Measurements from ENCODE around the gene CTU1. TPM values are rescaled to one million over a fixed set of nuclear protein-coding genes. Genes with fewer than 3 reads are reported as not detected.

CTU1 gene
- total RNA-seq, 1 donor from 2014 or later: 7.4 TPM

DNA sequence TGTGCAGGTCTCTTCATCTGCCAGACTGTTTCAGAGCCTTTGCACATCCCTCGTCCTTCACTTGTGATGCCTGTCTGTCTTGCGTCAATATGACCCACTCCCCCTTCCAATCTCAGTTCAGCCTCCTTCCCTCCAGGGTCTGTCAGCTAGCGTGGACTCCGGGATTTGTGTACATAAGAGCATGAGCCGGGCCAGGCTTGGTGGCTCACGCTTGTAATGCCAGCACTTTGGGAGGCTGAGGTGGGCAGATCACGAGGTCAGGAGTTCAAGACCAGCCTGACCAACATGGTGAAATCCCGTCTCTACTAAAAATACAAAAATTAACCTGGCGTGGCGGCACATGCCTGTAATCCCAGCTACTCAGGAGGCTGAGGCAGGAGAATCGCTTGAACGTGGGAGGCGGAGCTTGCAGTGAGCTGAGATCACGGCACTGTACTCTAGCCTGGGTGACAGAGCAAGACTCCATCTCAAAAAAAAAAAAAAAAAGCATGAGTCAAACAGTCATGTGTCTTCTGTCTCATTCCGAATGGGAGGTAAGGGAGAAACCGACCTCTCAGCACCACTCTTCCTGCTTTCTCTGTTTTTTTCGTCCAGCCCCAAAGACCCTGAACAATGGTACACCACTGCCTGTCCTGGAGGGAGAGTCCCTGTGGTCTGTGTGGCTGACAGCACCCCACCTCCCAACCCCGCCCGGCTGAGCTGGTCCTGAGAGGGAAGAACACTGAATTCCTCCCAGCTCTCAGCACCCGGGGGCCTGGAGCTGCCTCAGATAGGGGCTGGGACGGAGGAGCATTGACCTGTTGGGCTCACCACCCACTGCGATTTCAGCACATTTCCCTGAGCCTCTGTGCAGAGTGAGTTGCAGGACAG, 14.1 kb upstream of the CTU1 start:
- H3K27ac Mint-ChIP-seq: no peak overlapping the region
- TF ChIP-seq, protein P1, sequence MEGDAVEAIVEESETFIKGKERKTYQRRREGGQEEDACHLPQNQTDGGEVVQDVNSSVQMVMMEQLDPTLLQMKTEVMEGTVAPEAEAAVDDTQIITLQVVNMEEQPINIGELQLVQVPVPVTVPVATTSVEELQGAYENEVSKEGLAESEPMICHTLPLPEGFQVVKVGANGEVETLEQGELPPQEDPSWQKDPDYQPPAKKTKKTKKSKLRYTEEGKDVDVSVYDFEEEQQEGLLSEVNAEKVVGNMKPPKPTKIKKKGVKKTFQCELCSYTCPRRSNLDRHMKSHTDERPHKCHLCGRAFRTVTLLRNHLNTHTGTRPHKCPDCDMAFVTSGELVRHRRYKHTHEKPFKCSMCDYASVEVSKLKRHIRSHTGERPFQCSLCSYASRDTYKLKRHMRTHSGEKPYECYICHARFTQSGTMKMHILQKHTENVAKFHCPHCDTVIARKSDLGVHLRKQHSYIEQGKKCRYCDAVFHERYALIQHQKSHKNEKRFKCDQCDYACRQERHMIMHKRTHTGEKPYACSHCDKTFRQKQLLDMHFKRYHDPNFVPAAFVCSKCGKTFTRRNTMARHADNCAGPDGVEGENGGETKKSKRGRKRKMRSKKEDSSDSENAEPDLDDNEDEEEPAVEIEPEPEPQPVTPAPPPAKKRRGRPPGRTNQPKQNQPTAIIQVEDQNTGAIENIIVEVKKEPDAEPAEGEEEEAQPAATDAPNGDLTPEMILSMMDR (IDR thresholded peaks at IDR 0.05; ENCODE audit: unreplicated experiment): no peak
- no peak for DNase-seq (ENCODE audit: low spot score, unreplicated experiment)
- no peaks in the 10 kb centered on the region for H3K36me3 Mint-ChIP-seq (ENCODE audit: insufficient read depth)
- no peak overlapping the region for H3K4me3 Mint-ChIP-seq (ENCODE audit: low read depth)
- no peaks in the 10 kb centered on the region for H3K9me3 Mint-ChIP-seq (ENCODE audit: low read depth)
- H3K27me3 Mint-ChIP-seq: peaks cover 11% of the 10 kb centered on the region
- H3K4me1 Mint-ChIP-seq (ENCODE audit: low read depth): no peaks in the 10 kb centered on the region

- no peaks in the 10 kb centered on the region for H3K9me3 Mint-ChIP-seq (ENCODE audit: low read depth)
- no peak overlapping the region for H3K4me3 Mint-ChIP-seq (ENCODE audit: low read depth)
- peaks cover 16% of the 10 kb centered on the region for H3K27me3 Mint-ChIP-seq
- no peak for DNase-seq (ENCODE audit: low spot score, unreplicated experiment)
- H3K36me3 Mint-ChIP-seq (ENCODE audit: insufficient read depth): no peaks in the 10 kb centered on the region
- TF ChIP-seq, protein P1 (IDR thresholded peaks at IDR 0.05; ENCODE audit: unreplicated experiment): no peak
- no peak overlapping the region for H3K27ac Mint-ChIP-seq
- no peaks in the 10 kb centered on the region for H3K4me1 Mint-ChIP-seq (ENCODE audit: low read depth)
Observed at GRCh38 chr19:51121257-51121656, 13.0 kb upstream of the CTU1 start.

GRCh38 chr19:51120160-51120559, 12.0 kb upstream of the CTU1 start:
- TF ChIP-seq, protein P1 (IDR thresholded peaks at IDR 0.05; ENCODE audit: unreplicated experiment): no peak
- Mint-ChIP-seq H3K9me3 (ENCODE audit: low read depth) (no peaks in the 10 kb centered on the region), H3K36me3 (ENCODE audit: insufficient read depth) (no peaks in the 10 kb centered on the region), H3K4me1 (ENCODE audit: low read depth) (no peaks in the 10 kb centered on the region), H3K27ac (no peak overlapping the region), H3K4me3 (ENCODE audit: low read depth) (no peak overlapping the region), H3K27me3 (peaks cover 20% of the 10 kb centered on the region)
- no peak for DNase-seq (ENCODE audit: low spot score, unreplicated experiment)

DNA sequence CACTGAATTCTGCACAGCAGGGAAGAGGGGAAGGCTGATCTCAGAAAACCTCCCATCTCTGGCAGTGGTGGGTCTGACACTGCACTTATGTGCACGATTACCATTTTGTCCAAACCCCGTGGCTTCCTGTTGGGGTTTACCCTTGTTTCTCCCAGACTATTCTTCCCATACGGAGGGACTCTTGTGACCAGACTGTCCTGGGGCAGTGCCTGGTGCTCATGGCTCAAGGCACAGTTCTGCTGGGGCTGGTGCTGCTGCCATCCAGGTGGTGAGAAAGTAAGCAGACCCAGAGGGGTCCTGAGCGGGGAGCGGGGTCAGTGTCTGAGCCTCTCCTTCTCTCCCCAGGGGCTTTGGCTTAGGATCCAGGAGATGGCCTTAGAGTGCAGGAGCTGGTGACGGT, 11.4 kb upstream of the CTU1 start:
- Mint-ChIP-seq H3K4me1 (ENCODE audit: low read depth) (no peaks in the 10 kb centered on the region), H3K4me3 (ENCODE audit: low read depth) (no peak overlapping the region), H3K9me3 (ENCODE audit: low read depth) (no peaks in the 10 kb centered on the region), H3K27ac (no peak overlapping the region), H3K27me3 (peaks cover 23% of the 10 kb centered on the region), H3K36me3 (ENCODE audit: insufficient read depth) (no peaks in the 10 kb centered on the region)
- TF ChIP-seq, protein P1 (IDR thresholded peaks at IDR 0.05; ENCODE audit: unreplicated experiment): no peak
- no peak for DNase-seq (ENCODE audit: low spot score, unreplicated experiment)

GRCh38 chr19:51119101-51119500, 10.9 kb upstream of the CTU1 start:
- no peak for DNase-seq (ENCODE audit: low spot score, unreplicated experiment)
- Mint-ChIP-seq H3K4me1 (ENCODE audit: low read depth) (no peaks in the 10 kb centered on the region), H3K9me3 (ENCODE audit: low read depth) (no peaks in the 10 kb centered on the region), H3K27me3 (peaks cover 22% of the 10 kb centered on the region), H3K4me3 (ENCODE audit: low read depth) (no peak overlapping the region), H3K27ac (no peak overlapping the region), H3K36me3 (ENCODE audit: insufficient read depth) (no peaks in the 10 kb centered on the region)
- TF ChIP-seq, protein P1 (IDR thresholded peaks at IDR 0.05; ENCODE audit: unreplicated experiment): no peak

Data from progenitor cell of endocrine pancreas (in vitro differentiated cells).